Sigmoid colon (tissue), 7 donors: Measurements from ENCODE around the gene CLPX. TPM values are rescaled to one million over a fixed set of nuclear protein-coding genes. Genes with fewer than 3 reads are reported as not detected.

Experiments
- DNase-seq: peaks from one replicate; pipeline ENCODE4 v3.0.0-alpha.2; 2019
- H3K27ac ChIP-seq, 4 donors: fragments of 200-600 bp; sonication (generic); one replicate each; pipeline ENCODE4 v1.5.1; 2016 to 2019; ENCODE audit warnings: mild to moderate bottlenecking in 1 of 4
- H3K27me3 ChIP-seq, 3 donors: fragments of 200-600 bp; sonication (generic); one replicate each; pipeline ENCODE4 v1.5.1; 2019; ENCODE audit warnings: mild to moderate bottlenecking in 1 of 3
- H3K36me3 ChIP-seq, 4 donors: fragments of 200-600 bp; sonication (generic); one replicate each; pipeline ENCODE4 v1.5.1; 2016 to 2019
- H3K4me1 ChIP-seq, 4 donors: fragments of 200-600 bp; sonication (generic); one replicate each; pipeline ENCODE4 v1.5.1; 2017 to 2019
- H3K4me3 ChIP-seq, 4 donors: fragments of 200-600 bp; sonication (generic); one replicate each; pipeline ENCODE4 v1.5.1; 2017 to 2019; ENCODE audit warnings: mild to moderate bottlenecking in 2 of 4, moderate library complexity in 1 of 4
- H3K9me3 ChIP-seq, 4 donors: fragments of 200-600 bp in 3 of 4; sonication (generic) in 3 of 4; one replicate each; pipeline versions ENCODE4 v1.5.1 to v1.6.1; 2013 to 2019
- EP300 ChIP-seq, 4 donors: sonication (generic); formaldehyde crosslinking; IDR thresholded peaks; one replicate each; pipeline ENCODE4 v1.6.1; 2017; ENCODE audit warnings: antibody characterized with exemption in 4 of 4
- POLR2A ChIP-seq, 2 donors: fragments of 450-650 bp; IDR thresholded peaks; one replicate each; pipeline ENCODE4 v1.6.1; 2016; ENCODE audit warnings: antibody characterized with exemption in 2 of 2, mild to moderate bottlenecking in 2 of 2, moderate library complexity in 2 of 2
- POLR2AphosphoS5 ChIP-seq, 4 donors: sonication (generic); formaldehyde crosslinking; IDR thresholded peaks; one replicate each; pipeline ENCODE4 v1.6.1; 2017; ENCODE audit warnings: antibody characterized with exemption in 4 of 4
- WGBS, 2 donors: extraction: QIAGEN DNeasy Blood & Tissue Kit; methylation state at CpG; one replicate each; pipeline ENCODE4 v1.1.7; 2013; 5-methylcytosine and 5-hydroxymethylcytosine counted together
- intact Hi-C: fragments of 100-400 bp; cut with DNase I; formaldehyde crosslinking; loops from one replicate; pipeline ENCODE4 v1.15.1; 2023
- polyA plus RNA-seq, 3 donors: library from polyadenylated mRNA; stranded (reverse); fragments of 200-250 nt; gene quantifications; one replicate each; pipeline ENCODE4 v1.2.3, GENCODE V29; 2013
- total RNA-seq, 4 donors: library from RNA; depleted of rRNA; stranded (reverse); fragments of >200 nt; gene quantifications; one replicate each; pipeline ENCODE4 v1.1.0, GENCODE V29; 2016
- TF ChIP-seq, protein P1 (sequence below), 4 experiments: fragments of 450-650 bp in 3 of 4; fragments of 200-600 bp in 1 of 4; IDR thresholded peaks; one replicate each; pipeline ENCODE4 v1.5.1; 2016 to 2019; ENCODE audit warnings: antibody characterized with exemption in 4 of 4, mild to moderate bottlenecking in 3 of 4, moderate library complexity in 2 of 4
- donor health status: healthy with polysubstance abuse.
- donor health status: Bipolar disorder and iron deficiency.
- donor health status: healthy.

CLPX gene
- total and polyA plus RNA-seq, 7 donors, result 16.4 to 71.4 (median 39.9) TPM

DNA sequence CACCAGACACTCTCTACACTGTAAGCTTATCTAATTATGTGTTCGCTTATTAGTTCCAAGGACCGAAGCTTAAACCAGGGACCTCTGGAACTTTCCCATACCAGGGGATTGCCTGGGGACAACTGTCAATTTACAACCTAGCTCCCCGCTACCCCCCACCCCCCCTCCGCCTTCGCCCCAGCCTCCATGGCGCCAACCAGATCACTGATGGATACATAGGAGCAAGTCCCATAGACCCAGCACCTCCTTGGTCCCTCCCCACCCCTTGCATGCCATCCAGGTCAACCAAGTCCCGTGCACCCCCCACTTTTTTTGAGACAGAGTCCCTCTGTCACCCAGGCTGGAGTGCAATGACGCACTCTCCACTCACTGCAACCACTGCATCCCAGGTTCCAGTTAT is 50.6 kb downstream of the CLPX start:
- Histone ChIP-seq H3K27me3 (no peaks in the 10 kb centered on the region), H3K9me3 (no peaks in the 10 kb centered on the region), H3K4me1 (peaks cover 0 to 32% (median 30%) of the 10 kb centered on the region in 4 donors), H3K36me3 (peaks cover 0 to 6% (median 0%) of the 10 kb centered on the region in 4 donors), H3K4me3 (peak overlapping the region in 1 of 4 donors; percentile 86), H3K27ac (no peak overlapping the region)
- TF ChIP-seq POLR2A (IDR thresholded peaks at IDR 0.05) (no peak), POLR2AphosphoS5 (IDR thresholded peaks at IDR 0.05) (no peak), EP300 (IDR thresholded peaks at IDR 0.05) (no peak)
- TF ChIP-seq, protein P1, sequence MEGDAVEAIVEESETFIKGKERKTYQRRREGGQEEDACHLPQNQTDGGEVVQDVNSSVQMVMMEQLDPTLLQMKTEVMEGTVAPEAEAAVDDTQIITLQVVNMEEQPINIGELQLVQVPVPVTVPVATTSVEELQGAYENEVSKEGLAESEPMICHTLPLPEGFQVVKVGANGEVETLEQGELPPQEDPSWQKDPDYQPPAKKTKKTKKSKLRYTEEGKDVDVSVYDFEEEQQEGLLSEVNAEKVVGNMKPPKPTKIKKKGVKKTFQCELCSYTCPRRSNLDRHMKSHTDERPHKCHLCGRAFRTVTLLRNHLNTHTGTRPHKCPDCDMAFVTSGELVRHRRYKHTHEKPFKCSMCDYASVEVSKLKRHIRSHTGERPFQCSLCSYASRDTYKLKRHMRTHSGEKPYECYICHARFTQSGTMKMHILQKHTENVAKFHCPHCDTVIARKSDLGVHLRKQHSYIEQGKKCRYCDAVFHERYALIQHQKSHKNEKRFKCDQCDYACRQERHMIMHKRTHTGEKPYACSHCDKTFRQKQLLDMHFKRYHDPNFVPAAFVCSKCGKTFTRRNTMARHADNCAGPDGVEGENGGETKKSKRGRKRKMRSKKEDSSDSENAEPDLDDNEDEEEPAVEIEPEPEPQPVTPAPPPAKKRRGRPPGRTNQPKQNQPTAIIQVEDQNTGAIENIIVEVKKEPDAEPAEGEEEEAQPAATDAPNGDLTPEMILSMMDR (IDR thresholded peaks at IDR 0.05), result no peak
- intact Hi-C loops, result no loop called here
- no peak for DNase-seq
- WGBS, 2 donors, result 90 to 95% methylated on average over 8 of the region's 8 CpGs

DNA sequence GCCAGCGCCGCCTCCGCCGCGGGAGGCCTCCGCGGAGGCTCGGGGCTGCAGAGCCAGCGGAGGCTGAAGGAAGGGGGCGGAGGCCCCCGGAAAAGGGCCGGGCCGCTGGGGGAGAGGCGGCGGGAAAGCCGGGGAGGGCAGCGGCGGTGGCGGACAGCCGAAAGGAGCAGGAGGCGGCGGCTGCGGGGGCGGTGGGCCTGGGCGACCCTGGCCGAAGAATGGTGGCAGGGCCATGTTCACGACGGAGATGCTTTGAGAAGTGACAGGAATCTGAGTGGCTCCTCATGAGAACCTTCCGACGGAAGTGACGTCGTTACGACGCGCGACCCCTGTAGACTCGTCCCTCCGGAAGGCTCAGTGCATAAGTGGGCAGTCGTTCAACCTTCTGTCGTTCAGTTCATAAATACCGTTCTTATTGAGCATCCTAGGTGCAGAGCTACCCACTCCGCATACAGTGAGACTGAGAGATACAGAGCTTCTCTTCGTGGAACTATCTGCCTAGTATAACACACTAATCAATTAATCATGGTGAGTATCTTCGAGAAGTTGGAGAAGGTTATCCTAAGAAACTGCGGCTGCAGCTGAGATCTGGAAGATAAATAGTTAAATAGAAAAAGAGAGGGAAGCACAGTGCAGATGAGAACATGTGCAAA is 51.5 kb downstream of the CLPX start, which contains the start of gene PDCD7:
Gene PDCD7, minus strand, starts transcription at position 261 of the 653 bp plus-strand sequence. Its CDS starts 27 bp downstream, at position 234.
- Histone ChIP-seq H3K4me3 (peak within 1 kb of the TSS; percentile 80 to 97 (median 88)), H3K27me3 (no peaks in the 10 kb centered on the region), H3K9me3 (no peaks in the 10 kb centered on the region), H3K27ac (peak within 1 kb of the TSS; percentile 90 to 96 (median 90)), H3K36me3 (peaks cover 4 to 15% (median 5%) of the 10 kb centered on the region in 4 donors), H3K4me1 (peaks cover 0 to 32% (median 30%) of the 10 kb centered on the region in 4 donors)
- intact Hi-C loops, result no loop called here
- peak; percentile 93 for DNase-seq
- peak; percentile 82 to 92 (median 89) for TF ChIP-seq POLR2AphosphoS5 (IDR thresholded peaks at IDR 0.05)
- TF ChIP-seq, protein P1 (IDR thresholded peaks at IDR 0.05), result no peak
- peak; percentile 48 to 64 for TF ChIP-seq POLR2A (IDR thresholded peaks at IDR 0.05)
- TF ChIP-seq EP300 (IDR thresholded peaks at IDR 0.05), result no peak
- WGBS, 2 donors, result 1% methylated on average over 45 of the region's 45 CpGs

GRCh38 chr15:65132878-65133547 is 52.1 kb downstream of the CLPX start:
- intact Hi-C loops, result no loop called here
- DNase-seq, result no peak
- 0% methylated on average over 93 of the region's 93 CpGs for WGBS, 2 donors
- Histone ChIP-seq H3K4me3 (peak overlapping the region; percentile 80 to 97 (median 88)), H3K27me3 (no peaks in the 10 kb centered on the region), H3K27ac (peak overlapping the region; percentile 90 to 96 (median 90)), H3K9me3 (no peaks in the 10 kb centered on the region), H3K36me3 (peaks cover 10 to 21% (median 12%) of the 10 kb centered on the region in 4 donors), H3K4me1 (peaks cover 0 to 32% (median 30%) of the 10 kb centered on the region in 4 donors)
- TF ChIP-seq POLR2A (IDR thresholded peaks at IDR 0.05) (no peak), POLR2AphosphoS5 (IDR thresholded peaks at IDR 0.05) (peak in 1 of 4 donors; percentile 14)

- Histone ChIP-seq H3K36me3 (peaks cover 13 to 41% (median 16%) of the 10 kb centered on the region in 4 donors), H3K4me1 (peaks cover 0 to 32% (median 30%) of the 10 kb centered on the region in 4 donors), H3K9me3 (no peaks in the 10 kb centered on the region), H3K27me3 (no peaks in the 10 kb centered on the region), H3K4me3 (no peak overlapping the region), H3K27ac (no peak overlapping the region)
- 81 to 87% methylated on average over 5 of the region's 5 CpGs for WGBS, 2 donors
- intact Hi-C loops, result no loop called here
- DNase-seq, result no peak
- no peak for TF ChIP-seq EP300 (IDR thresholded peaks at IDR 0.05)
- TF ChIP-seq POLR2A (IDR thresholded peaks at IDR 0.05), result no peak
- no peak for TF ChIP-seq POLR2AphosphoS5 (IDR thresholded peaks at IDR 0.05)
- TF ChIP-seq, protein P1 (IDR thresholded peaks at IDR 0.05), result no peak
Observed at GRCh38 chr15:65130941-65131340, 54.2 kb downstream of the CLPX start.

GRCh38 chr15:65115542-65115941 is 69.6 kb downstream of the CLPX start:
- Histone ChIP-seq H3K4me3 (no peak overlapping the region), H3K4me1 (no peaks in the 10 kb centered on the region), H3K27ac (no peak overlapping the region), H3K36me3 (peaks cover 19 to 87% (median 30%) of the 10 kb centered on the region in 4 donors), H3K27me3 (no peaks in the 10 kb centered on the region), H3K9me3 (no peaks in the 10 kb centered on the region)
- WGBS, 2 donors, result 72 to 84% methylated on average over 5 of the region's 5 CpGs
- no peak for DNase-seq
- TF ChIP-seq, protein P1 (IDR thresholded peaks at IDR 0.05), result no peak
- no peak for TF ChIP-seq POLR2A (IDR thresholded peaks at IDR 0.05)
- TF ChIP-seq POLR2AphosphoS5 (IDR thresholded peaks at IDR 0.05), result no peak
- TF ChIP-seq EP300 (IDR thresholded peaks at IDR 0.05), result no peak
- intact Hi-C loops, result no loop called here
